Hematopoietic multipotent progenitor cell treated with erythropoietin and hydrocortisone succinate and interleukin-3 and kit ligand, for 15 days (in vitro differentiated cells): ENCODE results near the gene FIGN.

ENCODE experiments used
- DNase-seq: peaks from one replicate; pipeline ENCODE4 v3.0.0-alpha.2; 2015; ENCODE audit warnings: low spot score

FIGN gene

DNA sequence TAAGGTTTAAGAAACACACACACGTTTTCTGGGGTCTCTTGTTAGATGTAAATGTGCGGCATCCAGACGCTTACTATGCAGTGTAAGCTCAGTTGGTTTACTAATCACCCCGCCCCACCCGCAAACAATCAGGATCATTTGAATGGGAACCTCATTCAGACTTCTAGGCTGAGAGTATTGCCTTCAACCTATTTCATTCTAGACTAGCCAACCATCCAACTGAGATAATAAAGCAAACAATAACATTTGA is 1.3 kb upstream of the FIGN start:
- DNase-seq: no peak

DNA sequence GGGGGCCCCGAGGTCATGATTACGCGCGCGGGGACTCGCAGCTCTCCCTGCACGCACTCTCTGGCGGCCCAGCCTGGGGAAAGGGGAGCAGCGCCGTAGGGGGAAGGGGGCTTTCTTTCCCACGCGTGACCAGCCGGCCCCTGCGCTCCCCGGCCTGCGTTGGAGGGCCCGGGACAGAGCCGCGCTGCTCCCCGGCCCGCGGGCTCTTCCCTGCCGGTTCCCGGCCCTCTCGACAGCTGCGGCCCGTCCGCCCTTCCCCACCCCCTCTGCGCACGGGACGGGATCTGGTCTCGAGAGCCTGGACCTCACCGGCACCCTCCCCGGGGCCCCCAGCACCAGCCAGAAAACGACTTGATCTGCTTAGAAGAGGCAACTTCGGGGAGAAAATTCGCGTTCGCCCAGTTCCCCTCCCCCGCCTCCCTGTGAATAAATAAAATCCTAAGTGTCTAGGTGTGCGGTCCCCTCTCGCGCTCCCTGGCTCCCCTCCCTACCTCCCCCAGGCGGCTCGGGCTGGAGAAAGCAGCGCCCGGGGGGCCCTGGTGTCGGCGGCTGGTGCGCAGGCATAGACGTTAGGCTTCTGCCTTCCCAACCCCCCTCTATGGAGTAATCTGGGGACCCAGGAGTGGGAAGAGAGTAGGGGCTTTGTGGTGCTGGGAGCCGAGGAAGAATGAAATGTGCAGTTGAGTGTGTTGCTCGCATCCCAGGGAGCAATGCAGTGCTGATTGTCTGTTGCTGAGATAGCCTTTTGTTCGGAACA is 803 bp upstream of the FIGN start:
- no peak for DNase-seq

DNA sequence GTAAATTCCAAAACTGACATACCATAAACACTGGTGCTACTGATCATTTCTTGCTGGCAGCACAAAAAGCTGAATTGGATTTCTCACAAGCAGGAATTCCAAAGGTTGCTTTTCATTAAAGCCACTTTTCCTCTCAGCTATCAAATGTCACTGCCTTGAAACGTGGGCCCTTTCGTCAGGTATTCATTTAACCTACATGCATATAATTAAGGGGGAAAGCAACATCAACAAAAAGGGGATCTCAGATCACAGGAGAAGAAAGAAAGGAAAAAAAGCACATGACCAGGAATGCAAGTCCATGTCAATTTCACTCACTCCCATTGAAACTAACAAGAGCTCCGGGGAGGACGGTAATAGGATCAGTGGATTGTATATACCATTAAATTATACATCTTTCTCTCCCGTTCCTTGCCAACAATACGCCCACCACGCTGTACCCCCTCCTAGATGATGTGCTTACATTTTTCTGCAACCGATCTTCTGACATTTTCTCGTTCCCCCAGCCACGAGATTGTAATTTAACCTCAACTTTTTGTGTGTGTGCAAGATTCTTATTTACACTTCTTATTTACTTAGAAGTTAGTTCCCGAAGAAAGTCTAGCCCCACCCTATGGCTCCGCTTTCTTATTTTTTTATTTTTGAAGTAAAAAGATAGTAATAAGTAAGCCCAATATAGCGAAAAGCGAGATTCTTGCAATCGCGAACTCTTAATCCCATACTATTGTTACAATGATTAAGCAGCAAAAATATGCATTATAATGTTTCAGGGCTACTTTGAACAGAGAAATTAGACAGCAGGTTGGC is 725 bp downstream of the FIGN start:
- no peak for DNase-seq

DNA sequence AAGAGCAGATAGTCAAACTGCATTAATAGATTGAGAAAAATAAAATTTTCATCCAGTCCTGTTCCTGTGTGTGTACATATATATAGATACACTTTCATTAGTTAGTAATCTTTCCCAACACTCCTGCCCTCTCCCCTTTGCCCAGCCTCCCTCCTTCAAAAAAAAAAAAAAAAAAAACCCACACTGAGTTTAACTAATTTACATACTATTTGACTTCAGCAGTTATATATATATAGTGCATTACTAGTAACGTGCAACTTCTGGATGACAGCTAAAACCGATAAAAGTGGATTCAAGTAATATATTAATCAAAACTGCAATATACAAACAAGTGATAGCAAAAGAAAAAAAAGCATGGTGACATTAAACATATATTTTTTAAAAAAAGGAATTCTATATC is 1.4 kb downstream of the FIGN start:
- no peak for DNase-seq

DNA sequence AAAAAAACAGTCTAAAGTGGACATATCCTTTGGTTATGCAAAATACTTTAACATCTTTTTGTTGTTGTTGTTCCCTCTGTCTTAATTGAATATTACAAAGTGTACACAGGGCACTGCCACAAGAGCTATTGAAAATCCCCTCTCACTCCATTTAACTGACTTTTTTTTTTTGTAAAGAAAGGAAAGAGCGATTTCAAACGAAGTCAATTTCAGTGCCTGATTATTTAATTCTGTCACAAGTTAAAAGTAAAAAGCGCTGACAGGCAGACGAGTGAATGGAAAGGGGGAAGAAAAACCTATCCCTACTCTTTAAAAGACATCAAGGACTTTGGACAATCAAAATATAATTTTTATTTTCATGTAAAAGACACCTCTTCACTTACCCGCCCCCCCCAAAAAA is 1.9 kb downstream of the FIGN start:
- no peak for DNase-seq

DNA sequence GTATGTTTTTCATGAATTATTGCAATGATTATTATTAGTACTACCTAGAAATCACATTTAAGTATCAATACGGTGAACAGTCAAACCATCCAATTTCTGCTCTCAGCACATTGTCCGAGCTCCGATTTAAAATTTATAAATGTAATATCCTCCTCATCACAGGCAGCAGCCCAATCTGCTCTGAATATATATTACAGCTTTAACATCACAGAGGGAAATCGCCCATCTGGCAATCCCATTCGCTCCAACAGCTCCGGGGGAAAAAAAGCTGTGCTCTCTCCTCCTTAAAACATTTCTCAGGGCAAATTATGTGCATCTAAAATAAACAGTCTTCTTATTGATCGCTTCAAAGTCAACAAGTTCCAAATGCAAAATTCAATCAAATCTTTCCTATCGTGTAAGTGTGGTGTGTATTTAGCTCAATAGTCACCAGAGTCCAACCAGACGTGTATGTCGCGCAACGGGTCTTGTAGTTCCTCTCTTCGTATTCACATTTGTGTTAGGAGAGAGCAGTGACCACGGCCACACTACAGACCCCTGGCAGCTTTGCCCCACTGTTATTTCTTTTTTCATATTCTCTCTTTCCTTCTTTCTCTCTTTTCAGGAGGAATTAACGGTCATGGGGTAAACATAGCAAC is 2.4 kb downstream of the FIGN start:
- no peak for DNase-seq

DNA sequence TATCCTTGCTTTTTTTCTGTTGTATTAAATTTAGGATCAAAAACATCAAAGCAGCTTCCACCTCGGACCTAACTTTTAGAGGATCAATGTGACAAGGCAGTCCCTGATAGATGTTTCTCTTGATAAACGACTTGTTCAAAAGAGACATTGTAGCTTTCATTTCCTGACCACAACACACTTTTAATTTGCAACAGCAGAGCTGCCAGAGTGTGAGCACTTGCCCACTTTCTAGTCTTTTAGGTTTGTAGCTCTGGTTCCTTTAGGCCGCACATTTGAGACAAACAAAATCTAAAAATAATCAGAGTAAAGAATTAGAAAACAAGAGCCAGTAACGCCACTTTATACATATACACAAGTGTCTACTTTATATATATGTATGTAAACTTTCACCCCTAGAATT is 3.1 kb downstream of the FIGN start:
- DNase-seq: no peak

DNA sequence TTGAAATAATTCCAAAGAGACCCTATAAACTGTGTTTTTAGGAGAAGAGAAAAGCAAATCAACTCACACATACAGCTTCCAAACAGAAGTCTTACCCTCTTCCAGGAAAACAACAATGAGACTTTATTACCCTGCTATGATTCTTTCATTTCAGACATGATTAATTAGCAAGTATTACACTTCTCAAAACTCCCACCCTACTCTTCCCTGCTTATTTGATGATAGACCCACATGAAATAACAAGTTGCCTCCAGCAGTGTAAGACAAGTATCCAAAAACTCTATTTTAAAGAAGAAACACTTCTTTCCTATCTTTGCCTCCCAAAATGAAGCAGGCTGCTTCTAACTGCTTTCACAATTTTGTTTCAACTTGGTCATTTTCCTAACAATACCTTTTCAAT is 4.1 kb downstream of the FIGN start:
- no peak for DNase-seq

DNA sequence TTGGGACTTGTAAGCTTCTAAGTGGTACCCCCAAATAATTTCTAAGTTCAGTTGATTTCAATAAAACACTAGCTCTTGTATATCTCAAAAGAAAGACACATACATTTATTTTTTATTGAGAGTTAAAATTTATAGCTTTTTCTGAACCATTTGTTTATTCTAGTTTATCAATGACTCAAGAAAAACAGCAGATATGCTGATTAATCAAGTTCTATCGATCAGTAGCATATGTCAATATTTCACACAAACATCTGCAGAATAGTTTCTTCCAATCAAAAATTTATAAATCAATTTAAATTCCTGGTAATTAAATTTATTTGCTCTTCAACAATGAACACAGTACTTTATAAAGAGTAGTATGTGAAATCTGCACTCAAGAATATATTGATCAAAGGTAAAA is 5.3 kb downstream of the FIGN start:
- DNase-seq: no peak

DNA sequence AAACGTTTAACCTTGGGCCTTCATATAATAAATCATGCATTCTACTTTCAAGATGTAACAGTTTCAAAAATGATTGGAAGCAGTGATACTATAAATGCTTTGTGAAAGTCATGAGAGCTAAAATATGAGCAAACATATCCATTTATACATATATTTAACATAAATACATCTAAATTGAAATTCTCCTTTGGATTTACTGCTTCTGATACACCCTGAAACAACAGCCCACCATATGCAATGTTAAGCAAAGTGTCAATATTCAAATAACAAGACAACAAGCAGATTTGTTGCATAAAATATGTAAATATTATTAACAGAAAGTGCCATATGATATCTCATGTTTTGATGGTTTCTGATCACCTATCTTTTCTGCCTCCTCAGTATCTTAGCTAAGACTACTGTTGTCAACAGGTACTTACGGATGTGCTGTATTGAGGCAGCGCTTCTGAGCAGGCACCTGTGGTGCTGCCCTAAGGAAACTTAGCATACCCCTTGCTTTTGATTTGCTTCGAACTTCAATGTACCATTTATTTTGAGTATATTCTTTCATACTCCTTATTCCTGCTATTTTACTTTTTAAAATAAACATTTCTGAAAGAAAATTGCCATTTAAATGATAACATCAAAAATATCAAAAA is 6.1 kb downstream of the FIGN start:
- no peak for DNase-seq

DNA sequence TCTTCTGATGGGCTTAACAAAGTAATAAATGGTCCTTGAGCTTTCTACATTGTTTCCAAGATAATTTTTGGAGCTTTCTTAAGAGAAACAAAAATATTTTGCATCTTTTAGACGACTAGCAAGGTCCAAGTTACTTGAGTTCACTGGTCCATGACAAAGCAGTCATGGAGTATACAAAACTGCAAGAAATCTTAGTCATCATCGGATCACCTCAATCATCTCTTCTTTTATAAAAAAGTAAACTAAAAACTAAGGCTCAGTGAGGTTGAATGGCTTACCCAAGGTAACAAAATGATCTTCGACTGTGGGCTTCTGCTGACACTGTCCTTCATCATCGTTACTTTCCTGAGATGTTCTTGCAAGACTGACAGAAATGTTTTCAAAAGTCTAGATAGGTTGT is 11.9 kb downstream of the FIGN start:
- no peak for DNase-seq

DNA sequence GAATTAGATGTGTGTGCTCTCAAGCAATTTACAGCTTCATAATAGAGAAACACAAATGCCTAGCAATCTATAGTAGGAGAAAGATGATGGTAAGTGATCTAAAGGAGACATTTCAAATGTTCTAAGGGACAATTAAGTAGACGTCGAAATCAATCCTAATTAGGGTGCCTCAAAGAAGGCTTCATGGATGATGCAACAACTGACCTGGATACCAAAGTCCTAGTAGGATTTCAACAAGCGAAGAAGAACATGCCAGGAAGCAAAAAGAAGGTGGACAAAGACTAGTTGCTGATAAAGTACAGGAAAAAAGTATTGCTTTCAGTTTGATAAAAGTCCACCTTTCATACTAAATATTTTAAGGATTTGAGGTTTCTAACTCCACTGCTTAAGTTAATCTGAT is 12.5 kb downstream of the FIGN start:
- DNase-seq: no peak

DNA sequence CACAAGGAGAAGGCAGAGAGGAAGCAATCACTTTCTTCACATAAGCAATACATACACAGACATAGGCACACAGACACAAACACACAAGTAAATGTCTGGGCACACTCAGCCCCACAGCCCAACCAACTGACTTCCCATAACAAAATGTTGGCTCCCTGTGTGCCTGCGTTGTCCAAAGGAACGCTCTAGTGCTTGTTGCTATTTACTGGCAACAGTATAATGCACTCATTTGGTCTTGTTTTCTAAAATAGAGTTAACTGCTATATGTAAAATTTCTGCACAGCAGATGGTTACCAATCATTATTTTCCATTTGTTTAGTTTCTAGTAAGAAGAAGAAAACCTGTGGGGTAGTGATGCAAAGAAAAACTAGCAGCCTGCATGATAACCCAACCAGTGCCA is 16.5 kb downstream of the FIGN start:
- DNase-seq: no peak

DNA sequence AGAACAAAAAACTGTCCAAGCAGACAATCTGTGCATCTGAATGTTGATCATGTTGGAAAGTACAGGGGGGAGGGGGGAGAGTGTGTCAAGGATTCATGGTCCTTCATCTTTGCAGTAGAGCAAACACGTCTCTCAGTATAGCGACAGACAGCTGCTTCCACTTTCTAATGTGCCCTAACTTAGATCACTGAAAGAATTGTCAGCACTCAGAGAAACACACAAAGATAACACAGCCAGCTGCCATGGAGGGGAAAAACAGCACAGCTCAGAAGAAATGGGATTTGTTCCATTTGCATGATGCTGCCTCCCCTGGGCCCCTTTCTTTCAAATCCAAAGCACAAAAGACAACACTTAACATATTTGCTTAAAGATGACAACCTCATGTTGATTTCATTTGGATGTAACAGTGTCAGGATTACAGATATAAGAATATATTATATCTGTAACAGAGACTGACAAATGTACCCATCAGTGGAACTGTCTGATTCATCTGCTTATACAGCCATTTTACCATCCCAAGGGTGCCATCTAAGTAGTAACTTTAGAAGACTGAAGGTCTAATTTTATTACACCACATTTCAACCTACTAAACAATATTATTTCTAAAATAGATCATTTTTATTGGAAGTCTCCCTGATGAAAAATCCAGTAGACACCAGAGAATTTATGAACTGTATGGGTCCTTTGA is 17.7 kb downstream of the FIGN start:
- no peak for DNase-seq

DNA sequence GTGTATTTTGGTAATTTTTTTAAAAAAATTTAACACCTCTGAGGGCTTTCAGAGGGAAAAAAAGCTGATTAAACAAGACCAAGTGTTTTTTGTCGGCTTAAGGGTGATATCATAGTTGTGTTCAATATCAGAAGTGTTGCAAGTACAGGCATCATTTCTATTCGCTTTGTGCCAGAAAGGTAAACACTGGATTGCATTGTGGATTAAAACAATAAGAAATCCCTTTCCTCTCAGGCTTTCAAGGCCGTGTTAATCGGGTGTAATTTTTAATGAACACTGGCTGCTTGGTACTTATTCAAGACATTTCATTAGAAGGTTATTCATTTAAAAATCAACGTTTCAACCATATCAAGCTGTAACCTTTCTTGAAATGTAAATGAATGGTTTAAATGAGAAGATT is 18.3 kb downstream of the FIGN start:
- no peak for DNase-seq

DNA sequence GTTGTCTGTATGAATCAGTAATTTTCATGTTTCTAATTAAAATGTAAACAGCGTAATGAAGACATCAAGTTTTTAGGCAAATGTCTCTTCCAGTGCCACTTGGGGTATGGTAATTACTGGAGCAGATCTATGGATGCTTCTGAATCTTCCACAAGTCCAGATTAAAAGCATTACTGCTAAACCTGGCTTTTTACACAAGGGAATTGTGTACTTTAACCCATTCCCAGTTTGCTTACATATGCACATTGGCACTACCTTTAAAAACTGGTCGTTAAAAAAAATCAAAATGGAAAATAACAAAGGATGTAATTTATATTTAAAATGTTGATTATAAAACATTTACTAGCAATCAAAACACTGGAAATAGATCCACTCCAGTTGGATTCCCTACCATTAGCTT is 19.7 kb downstream of the FIGN start:
- DNase-seq: no peak

DNA sequence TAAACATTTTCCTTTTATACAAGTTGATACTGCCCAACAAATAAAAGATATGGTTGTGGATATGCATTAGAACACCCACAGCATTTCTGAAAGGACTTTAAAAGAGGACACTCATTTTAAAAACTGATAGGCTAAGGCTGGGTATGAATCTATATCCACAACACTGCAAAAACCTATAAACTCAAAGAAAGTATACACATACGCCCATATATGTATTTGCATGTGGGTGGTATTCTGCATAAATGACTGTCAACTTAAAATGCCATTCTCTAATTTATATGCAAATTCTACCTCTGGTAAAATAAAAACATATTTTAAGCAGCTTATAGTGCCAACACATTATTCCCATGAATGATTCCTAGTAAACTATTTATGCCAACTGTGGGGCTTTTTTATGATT is 20.1 kb downstream of the FIGN start:
- DNase-seq: no peak

DNA sequence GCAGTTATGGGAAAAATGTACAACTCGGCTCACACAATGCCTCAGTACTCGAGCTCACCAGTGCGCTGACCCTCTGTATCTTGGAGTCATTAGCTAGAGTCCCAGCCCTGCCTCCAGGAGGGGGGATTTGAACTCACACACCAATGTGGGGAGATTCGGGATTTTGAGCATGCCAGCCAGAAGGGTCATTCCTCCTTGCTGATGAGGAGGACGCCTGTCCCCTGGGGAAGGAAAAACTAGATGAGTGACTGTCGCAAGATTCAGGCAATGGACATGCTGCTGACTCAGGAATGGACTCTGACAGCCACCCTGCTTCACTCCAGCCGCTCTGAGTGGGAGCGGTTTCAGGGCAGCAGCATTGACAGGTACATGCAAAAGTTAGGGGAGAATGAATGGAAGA is 20.6 kb downstream of the FIGN start:
- DNase-seq: no peak

DNA sequence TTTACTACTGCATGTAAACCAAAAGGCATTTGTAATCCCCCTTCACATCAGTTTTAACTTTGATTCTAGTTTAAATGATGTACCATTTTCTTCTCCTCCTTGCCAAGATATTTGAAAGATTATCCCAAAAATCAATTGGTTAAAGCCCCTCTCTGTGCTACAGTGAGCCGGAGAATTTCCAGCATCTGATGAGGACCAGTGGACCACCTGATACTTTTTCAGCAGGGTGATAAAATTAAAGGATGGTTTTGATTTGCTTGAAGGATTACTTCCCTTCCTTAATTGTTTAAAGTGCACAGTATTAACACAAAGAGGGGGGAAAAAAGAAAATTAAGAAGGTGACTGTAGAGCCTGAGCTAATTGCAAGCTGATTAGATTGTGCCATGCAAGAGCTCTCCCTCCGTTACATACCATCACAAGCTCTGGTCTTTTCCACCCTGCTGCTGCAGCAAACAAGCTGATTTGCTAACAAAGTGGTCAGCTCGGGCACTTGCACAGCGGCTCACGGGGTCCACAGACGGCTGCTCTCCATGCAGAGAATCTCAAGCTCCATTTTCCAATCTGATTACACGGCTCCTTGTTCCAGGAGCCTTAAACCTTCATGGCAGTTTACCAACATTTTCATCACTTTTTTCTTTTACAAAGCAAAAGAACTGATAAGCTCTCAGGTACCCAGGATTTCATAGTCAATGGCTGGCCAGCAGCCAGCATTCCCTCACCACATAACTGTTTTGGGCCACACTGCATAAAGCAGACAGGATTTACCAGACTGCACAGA is 22.1 kb downstream of the FIGN start:
- no peak for DNase-seq

DNA sequence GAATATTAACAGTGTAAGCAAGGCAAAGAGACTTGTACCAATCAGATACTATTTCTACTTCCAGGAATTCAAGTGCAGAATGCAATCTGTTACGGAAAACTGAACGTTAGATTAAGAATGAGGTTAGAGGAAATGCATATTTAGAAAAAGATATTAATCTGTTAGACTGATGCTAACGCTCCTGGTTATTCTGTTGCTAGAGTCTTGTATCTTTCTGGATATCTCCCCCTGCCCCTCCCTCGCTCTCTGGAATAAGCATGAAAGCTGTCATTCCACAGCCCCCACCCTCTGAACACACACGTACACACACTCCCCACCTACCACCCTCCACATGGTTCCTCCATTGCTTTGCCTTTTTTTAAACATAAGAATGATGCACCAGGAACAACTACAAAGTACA is 24.1 kb downstream of the FIGN start:
- no peak for DNase-seq

DNA sequence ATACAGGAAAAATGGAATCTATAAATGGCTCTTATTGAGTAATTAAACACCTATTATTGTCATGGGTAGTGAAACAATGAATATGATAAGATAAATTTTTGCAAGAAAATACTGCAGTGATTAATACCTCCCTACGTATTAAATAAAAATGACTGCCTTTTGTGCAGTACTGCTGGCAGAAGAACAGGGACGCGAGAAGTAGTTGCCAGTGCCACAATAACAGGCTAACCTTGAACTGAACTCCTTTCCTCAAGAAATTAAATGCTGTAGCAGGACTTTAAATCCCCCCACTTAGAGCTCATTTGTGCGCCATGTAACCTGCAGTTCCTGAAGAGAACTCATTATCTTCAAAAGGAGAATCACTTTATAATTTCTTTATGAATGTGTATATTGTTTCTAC is 24.6 kb downstream of the FIGN start:
- no peak for DNase-seq

DNA sequence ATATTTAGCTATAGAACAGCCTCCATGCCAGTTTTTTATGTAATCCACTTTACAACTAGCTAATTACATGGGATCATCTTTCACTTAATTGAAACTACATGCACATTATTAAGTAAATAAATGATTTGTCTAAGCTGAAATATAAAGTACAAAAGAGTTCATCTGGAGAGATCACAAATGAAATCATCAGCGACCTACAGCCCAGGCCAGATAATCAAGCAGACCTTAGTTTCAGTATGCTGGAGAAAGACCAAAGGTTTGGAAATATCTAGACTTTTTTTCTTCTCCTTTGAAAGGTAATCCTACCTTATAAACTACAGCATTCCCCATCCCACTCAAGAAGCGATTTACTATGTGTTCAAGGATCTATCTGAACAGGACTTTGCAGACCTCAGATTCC is 26.5 kb downstream of the FIGN start:
- DNase-seq: no peak
